IPS-11a (cell line): ENCODE results near the gene PHRF1.

Experiments
- H3K4me3 ChIP-seq: one replicate; pipeline ENCODE4 v1.5.1; 2013; ENCODE audit warnings: low read depth, low read length, control low read depth

PHRF1 gene

DNA sequence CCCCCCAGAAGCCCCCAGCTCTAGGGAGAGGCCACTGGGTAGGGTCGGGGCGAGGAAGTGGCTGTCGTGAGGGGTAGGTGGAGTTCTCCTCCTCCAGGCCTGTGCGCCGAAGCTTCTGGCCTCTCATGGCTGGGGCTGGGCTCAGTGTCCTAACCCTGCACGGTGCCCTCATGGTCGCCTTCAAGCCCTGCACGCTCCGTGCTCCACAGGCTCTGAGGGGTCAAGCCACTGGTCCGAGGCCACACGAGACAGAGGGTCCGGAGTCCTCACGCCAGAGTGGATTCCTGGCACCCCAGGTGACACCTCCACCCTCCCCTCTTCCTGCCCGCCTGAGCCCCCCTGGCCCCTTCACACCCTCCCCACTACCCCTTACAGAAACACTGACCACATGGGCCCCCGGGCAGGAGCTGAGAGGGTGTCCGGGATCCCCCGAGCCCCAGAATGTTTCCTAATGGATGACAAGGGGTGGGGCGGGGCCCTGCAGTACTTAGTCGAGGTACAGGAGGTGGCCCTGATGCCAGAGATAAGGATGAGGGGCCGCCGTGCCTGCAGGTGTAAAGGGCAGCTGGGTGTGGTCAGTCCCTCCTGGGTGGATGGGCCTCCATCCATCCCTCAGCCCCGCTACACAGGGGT is 49.5 kb downstream of the PHRF1 start:
- H3K4me3 ChIP-seq, result no peak overlapping the region

- peak within 1 kb of the TSS; percentile 8 for H3K4me3 ChIP-seq
Observed at GRCh38 chr11:626475-627307, 50.4 kb downstream of the PHRF1 start, which contains the start of gene SCT. Gene SCT, minus strand, starts transcription at chr11:627181. Its CDS starts 38 bp downstream, at chr11:627143.

- no peak overlapping the region for H3K4me3 ChIP-seq
Observed at GRCh38 chr11:627308-627576, 51.0 kb downstream of the PHRF1 start.

DNA sequence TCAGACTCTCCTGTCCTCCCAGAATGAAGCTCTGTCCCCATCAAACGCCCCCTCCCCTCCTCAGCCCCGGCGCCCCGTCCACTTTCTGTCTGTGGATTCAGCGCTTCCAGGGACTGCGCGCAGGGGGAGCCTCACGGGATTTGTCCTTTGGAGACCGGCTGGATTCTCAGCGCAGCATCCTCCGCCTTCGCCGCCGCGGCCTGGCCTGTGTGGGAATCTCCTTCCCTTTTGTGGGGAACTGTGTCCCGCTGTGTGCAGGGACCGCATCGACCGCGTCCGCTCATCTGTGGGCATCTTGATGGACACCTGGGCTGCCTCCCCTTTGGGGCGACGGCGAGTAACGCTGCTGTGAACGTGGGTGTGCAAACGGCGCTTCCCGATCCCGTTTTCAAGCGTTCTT is 51.8 kb downstream of the PHRF1 start:
- no peak overlapping the region for H3K4me3 ChIP-seq

DNA sequence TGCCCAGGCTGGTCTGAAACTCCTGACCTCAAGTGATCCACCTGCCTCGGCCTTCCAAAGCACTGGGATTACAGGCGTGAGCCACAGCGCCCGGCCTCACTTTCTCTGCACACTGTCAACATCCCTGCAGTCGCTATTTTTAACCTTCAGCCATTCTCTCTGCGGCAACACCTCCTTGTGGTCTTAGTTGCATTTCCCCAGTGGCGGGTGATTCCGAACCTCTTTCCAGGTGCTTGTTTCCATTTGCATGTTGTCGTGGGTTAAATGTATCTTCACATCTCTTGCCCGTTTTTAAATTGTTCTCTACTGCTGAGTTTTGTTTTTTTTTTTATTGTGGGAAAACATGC is 52.9 kb downstream of the PHRF1 start:
- H3K4me3 ChIP-seq, result no peak overlapping the region

DNA sequence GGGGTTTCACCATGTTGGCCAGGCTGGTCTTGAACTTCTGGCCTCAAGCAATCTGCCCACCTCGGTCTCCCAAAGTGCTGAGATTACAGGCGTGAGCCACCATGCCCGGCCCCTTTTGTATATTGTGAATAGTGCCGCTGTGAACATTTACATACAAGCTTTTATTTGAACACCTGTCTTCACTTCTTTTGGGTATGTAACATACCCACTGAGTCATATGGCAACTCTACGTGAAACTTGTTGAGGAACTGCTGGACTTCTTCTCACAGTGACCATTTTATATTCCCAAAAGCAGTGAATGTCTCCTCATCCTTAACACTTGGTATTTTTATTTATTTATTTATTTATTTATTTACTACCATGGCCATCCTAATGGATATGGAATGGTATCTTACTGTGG is 54.6 kb downstream of the PHRF1 start:
- no peak overlapping the region for H3K4me3 ChIP-seq

DNA sequence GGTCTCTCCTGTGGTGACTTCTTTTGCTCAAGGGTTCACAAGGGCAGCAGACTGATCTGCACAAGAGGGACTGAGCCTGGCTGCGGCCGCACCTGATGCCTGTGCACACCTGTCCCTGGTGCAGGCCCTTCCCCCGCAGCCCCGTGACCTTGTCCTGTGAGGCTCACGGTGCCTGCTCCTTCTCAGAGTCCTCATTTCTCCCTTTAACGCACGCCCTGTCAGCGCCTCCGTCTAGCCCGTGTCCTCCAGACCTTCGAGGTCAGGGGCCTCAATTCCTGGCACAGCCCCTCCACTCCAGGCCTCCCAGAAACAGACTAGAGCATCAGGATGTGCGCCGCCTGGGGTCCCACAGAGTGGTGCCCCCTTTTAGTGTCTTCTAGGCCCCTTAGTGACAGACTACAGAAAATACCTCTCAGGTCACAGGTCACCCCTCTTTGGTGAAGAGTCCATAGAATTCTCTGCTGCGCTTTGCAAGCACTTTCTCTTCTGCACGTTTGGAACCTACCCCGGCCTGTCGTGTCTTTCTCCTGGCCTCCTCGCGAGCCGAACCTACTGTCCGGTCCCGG is 59.8 kb downstream of the PHRF1 start:
- H3K4me3 ChIP-seq, result no peak overlapping the region

DNA sequence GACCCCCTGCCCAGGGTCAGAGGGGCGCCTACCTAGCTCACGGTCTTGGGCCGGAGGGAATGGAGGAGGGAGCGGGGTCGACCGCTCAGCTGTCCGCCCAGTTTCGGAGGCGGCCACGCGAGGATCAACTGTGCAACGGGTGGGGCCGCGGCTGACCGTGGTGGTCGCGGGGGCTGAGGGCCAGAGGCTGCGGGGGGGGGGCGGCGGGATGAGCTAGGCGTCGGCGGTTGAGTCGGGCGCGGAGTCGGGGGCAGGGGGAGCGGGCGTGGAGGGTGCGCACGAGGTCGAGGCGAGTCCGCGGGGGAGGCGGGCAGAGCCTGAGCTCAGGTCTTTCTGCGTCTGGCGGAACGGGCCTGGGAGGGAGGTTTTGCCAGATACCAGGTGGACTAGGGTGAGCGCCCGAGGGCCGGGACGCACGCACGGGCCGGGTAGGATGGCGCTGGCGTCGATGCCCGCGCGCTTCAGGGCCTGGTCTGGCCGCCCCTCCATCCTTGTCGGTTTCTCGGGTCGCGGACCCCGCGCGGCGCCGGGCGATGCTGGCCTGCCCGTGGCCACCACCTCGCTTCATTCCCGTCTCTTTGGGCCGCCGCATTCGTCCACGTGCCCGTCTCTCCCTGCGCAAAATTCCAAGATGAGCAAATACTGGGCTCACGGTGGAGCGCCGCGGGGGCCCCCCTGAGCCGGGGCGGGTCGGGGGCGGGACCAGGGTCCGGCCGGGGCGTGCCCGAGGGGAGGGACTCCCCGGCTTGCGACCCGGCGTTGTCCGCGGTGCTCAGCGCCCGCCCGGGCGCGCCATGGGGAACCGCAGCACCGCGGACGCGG is 60.5 kb downstream of the PHRF1 start, which contains the start of gene DRD4:
Gene DRD4 (plus strand): TSS at position 759 of the 822 bp plus-strand sequence. CDS start 36 bp downstream, at position 795.
- H3K4me3 ChIP-seq, result peak within 1 kb of the TSS; percentile 63

DNA sequence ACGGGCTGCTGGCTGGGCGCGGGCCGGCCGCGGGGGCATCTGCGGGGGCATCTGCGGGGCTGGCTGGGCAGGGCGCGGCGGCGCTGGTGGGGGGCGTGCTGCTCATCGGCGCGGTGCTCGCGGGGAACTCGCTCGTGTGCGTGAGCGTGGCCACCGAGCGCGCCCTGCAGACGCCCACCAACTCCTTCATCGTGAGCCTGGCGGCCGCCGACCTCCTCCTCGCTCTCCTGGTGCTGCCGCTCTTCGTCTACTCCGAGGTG is 61.0 kb downstream of the PHRF1 start:
- peak overlapping the region; percentile 63 for H3K4me3 ChIP-seq

- peak overlapping the region; percentile 63 for H3K4me3 ChIP-seq
Observed at GRCh38 chr11:637593-638521, 61.6 kb downstream of the PHRF1 start.

- peak overlapping the region; percentile 13 for H3K4me3 ChIP-seq
Observed at GRCh38 chr11:638631-639331, 62.5 kb downstream of the PHRF1 start.

DNA sequence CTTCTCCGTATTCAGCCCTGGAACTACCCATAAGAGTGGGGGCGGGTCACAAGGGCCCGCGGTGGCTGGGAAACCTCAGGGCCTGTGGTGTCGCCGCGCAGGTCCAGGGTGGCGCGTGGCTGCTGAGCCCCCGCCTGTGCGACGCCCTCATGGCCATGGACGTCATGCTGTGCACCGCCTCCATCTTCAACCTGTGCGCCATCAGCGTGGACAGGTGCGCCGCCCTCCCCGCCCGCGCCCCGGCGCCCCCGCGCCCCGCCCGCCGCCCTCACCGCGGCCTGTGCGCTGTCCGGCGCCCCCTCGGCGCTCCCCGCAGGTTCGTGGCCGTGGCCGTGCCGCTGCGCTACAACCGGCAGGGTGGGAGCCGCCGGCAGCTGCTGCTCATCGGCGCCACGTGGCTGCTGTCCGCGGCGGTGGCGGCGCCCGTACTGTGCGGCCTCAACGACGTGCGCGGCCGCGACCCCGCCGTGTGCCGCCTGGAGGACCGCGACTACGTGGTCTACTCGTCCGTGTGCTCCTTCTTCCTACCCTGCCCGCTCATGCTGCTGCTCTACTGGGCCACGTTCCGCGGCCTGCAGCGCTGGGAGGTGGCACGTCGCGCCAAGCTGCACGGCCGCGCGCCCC is 63.2 kb downstream of the PHRF1 start:
- peak overlapping the region; percentile 27 for H3K4me3 ChIP-seq

- H3K4me3 ChIP-seq, result peak overlapping the region; percentile 4
Observed at GRCh38 chr11:640021-640706, 63.9 kb downstream of the PHRF1 start.

DNA sequence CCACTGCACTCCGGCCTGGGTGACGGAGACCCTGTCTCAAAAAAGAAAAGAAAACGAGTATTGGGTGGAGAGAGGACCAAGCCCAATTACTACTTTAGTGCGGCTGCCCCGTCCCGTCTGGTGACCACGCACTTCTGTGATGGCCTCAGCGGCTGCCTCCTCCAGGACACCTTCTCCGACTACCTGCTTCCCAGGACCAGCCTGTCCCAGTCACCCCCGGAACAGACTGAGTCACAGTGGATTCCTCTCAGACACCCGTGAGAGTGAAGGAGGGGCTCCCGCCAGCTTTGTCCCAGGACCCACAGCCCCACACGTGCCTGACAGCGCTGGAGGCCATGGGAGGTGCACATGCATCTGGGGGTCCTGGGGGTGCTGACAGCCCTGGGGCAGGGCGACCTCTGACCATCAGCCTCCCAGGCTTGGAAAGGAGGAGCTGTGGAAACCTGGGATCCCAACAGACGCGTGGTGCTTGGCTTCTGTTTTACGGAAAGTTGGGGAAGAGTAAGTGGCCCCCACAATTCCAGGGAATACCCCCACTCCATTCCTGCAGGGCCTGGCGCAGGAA is 65.6 kb downstream of the PHRF1 start:
- H3K4me3 ChIP-seq, result no peak overlapping the region

DNA sequence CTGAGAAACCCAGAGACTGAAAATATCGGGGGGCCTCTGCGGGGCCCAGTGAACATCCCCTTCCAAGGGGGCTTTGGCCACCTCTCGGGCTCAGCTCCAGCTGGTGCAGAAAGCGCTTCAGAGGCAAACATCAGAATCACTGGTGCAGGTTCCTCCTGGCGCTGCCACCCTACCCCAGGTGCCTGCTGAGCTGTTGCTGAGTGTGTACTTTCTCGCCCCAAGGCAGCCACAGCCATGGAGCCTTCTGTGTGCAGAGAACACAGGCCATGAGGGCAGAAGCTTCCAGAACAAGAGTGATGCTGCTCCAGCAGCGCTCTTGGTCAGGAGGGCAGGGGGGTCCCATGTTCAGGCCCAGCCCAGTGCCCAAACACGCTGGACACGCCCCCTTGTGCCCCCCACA is 67.1 kb downstream of the PHRF1 start:
- H3K4me3 ChIP-seq, result no peak overlapping the region

- no peak overlapping the region for H3K4me3 ChIP-seq
Observed at GRCh38 chr11:643849-644738, 67.8 kb downstream of the PHRF1 start.

DNA sequence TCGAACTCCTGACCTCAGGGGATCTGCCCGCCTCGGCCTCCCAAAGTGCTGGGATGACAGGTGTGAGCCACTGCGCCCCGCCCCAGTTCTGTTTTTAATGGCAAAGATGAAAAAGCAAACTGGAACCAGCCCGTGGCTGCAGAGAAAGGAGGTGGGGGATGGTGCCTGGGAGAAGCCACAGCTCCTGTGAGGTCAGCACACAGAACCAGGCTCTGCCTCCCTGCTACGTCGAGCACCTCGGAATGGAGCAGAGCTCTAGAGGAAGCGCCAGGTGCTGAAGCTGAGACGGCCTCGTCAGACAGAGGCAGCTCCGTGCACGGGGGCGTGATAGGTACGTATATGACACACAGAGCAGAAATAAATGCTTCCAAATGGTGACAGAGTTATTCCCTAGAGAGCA is 69.3 kb downstream of the PHRF1 start:
- H3K4me3 ChIP-seq, result no peak overlapping the region

- no peak overlapping the region for H3K4me3 ChIP-seq
Observed at GRCh38 chr11:646214-646613, 69.9 kb downstream of the PHRF1 start.
